ENCODE results near the gene RBPMS2.

DNA sequence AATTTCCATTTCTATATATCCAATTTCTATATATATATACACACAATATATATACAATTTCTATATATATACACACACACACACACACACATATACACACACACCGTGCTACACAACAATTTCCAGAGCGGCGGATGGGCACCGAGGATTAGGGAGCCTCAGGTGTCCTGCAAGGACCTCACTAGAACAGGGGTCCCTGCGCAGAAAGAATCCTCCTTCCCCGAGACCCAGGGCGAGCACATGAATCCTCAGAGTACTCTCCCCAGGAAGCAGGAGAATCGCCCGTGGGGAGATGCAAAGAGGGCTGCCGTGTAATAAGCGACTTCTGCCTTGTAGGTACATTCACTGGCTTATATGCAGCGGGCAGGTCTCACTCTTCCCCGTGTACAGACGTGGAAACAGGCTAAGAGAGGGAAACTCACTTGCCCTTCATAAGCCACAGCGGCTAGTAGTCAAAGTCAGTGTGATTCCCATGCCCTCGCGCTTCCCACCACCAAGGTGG lies 49.6 kb upstream of the RBPMS2 start:
- TF ChIP-seq, protein P1, sequence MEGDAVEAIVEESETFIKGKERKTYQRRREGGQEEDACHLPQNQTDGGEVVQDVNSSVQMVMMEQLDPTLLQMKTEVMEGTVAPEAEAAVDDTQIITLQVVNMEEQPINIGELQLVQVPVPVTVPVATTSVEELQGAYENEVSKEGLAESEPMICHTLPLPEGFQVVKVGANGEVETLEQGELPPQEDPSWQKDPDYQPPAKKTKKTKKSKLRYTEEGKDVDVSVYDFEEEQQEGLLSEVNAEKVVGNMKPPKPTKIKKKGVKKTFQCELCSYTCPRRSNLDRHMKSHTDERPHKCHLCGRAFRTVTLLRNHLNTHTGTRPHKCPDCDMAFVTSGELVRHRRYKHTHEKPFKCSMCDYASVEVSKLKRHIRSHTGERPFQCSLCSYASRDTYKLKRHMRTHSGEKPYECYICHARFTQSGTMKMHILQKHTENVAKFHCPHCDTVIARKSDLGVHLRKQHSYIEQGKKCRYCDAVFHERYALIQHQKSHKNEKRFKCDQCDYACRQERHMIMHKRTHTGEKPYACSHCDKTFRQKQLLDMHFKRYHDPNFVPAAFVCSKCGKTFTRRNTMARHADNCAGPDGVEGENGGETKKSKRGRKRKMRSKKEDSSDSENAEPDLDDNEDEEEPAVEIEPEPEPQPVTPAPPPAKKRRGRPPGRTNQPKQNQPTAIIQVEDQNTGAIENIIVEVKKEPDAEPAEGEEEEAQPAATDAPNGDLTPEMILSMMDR (IDR thresholded peaks at IDR 0.05), result no peak
- no peak for TF ChIP-seq POLR2A (IDR thresholded peaks at IDR 0.05)

Data from lower leg skin (tissue), 3 donors.